IPS-18c (cell line): ENCODE data around the gene RANBP17.
A peak's percentile ranks its signal among the peaks of the same experiment; 100 is the strongest.
"Not testable (repeated sequence)": the region's sequence is repeated elsewhere in the genome, so short reads cannot be mapped to it uniquely, and the experiment has no call there.

Experiments
- H3K4me3 ChIP-seq: 2 replicates; pipeline ENCODE4 v1.7.0; 2013; ENCODE audit warnings: low read depth, mild to moderate bottlenecking, low read length, moderate library complexity; ENCODE audit not compliant: insufficient read depth
- H3K9me3 ChIP-seq: one replicate; pipeline ENCODE4 v1.6.1; 2013; ENCODE audit warnings: mild to moderate bottlenecking, low read length, moderate library complexity; ENCODE audit not compliant: control insufficient read depth, insufficient read depth

Gene RANBP17

GRCh38 chr5:170917113-170917512 lies 55.3 kb downstream of the RANBP17 start:
- H3K4me3 ChIP-seq = no peak overlapping the region

DNA sequence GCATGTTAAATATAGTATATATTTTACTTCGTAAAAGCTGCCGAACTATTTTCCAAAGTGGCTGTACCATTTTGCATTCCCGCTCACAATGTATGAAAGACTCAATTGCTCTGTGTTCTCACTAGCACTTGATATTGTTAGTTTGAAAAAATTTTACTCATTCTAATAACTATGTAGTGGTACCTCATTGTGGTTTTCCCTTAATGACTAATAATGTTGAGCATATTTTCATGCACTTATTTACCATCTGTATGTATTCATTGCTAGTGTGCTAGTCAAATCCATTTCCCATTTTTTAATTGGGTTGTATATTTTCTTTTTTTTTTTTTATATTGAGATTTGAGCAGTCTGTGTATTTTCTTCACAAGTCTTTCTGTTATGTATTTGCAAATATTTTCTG lies 58.4 kb downstream of the RANBP17 start:
- Histone ChIP-seq H3K9me3 (no peaks in the 10 kb centered on the region), H3K4me3 (no peak overlapping the region)

More at GRCh38 chr5:170917113-170917512, 55.3 kb downstream of the RANBP17 start:
- H3K9me3 ChIP-seq = no peaks in the 10 kb centered on the region

DNA sequence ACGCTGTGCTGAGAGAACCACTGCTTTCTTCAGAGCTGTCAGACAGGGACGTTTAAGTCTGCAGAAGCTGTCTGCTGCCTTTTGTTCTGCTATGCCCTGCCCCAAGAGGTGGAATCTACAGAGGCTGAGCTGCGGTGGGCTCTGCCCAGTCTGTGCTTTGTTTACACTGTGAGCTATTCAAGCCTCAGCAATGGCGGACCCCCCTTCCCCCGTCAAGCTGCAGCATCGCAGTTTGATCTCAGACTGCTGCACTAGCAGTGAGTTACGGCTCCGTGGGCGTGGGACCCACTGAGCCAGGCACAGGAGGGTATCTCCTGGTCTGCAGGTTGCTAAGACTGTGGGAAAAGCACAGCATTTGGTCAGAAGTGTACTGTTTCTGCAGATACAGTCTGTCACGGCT lies 60.5 kb downstream of the RANBP17 start:
- not testable (repeated sequence) for H3K4me3 ChIP-seq, H3K9me3 ChIP-seq

DNA sequence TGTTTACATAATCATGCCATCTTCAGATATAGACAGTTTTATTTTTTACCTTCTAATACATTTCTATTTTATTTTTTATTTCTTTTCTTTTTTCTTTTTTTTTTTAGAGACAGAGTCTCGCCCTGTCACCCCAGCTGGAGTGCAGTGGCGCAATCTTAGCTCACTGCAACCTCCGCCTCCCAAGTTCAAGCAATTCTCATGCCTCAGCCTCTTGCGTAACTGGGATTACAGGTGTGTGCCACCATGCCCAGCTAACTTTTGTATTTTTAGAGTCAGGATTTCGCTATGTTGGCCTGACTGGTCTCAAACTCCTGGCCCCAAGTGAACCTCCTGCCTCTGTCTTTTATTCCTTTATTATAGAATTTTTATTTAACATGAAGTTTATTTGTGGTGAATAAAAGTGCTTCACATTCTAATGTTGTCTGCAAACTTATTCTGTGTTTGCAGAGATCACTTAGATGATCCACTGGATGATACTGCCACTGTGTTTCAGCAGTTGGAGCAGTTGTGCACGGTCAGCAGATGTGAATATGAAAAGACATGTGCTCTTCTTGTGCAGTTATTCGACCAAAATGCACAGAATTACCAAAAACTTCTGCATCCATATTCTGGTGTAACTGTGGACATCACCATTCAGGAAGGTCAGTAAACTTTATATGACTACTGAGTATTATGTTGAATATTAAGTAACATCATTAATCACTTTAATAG lies 62.2 kb downstream of the RANBP17 start:
- H3K4me3 ChIP-seq = no peak overlapping the region
- no peaks in the 10 kb centered on the region for H3K9me3 ChIP-seq

DNA sequence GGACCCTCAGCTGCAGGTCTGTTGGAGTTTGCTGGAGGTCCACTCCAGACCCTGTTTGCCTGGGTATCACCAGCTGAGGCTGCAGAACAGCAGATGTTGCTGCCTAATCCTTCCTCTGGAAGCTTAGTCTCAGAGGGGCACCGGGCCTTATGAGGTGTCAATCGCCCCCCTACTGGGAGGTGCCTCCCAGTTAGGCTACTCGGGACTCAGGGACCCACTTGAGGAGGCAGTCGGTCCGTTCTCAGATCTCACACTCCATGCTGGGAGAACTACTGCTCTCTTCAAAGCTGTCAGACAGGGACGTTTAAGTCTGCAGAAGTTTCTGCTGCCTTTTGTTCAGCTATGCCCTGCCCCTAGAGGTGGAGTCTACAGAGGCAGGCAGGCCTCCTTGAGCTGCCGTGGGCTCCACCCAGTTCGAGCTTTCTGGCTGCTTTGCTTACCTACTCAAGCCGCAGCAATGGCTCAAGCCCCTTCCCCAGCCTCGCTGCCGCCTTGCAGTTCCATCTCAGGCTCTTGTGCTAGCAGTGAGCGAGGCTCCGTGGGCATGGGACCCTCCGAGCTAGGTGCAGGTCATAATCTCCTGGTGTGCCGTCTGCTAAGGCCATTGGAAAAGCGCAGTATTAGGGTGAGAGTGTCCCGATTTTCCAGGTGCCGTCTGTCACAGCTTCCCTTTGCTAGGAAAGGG lies 73.9 kb downstream of the RANBP17 start:
- peak overlapping the region; percentile 15; the same call in 1 of the 2 replicates for H3K4me3 ChIP-seq
- not testable (repeated sequence) for H3K9me3 ChIP-seq

DNA sequence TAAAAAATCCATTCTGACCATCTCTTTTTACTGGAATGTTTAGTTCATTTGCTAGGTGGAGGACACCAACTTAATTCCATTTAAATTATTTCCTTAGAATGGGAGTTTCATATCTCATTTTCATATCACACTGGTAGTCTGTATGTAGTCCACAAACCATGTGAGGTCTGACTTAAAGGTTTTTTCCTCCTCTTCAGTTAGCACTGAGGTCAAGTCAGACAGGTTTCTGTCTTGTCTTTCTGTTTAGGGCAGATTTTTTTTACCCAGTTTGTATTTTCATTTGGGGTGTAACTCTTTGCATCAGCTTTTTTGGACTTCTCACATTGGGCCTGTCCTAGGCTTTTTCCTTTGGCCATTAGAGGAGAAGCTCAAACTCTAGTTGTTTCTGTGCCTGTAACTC lies 75.3 kb downstream of the RANBP17 start:
- H3K4me3 ChIP-seq = no peak overlapping the region
- no peaks in the 10 kb centered on the region for H3K9me3 ChIP-seq

- Histone ChIP-seq H3K4me3 (no peak overlapping the region), H3K9me3 (no peaks in the 10 kb centered on the region)
Measured at GRCh38 chr5:170937914-170938313, 76.1 kb downstream of the RANBP17 start.

GRCh38 chr5:170939178-170939577 lies 77.4 kb downstream of the RANBP17 start:
- H3K4me3 ChIP-seq = no peak overlapping the region
- no peaks in the 10 kb centered on the region for H3K9me3 ChIP-seq

- H3K4me3 ChIP-seq = no peak overlapping the region
- H3K9me3 ChIP-seq = no peaks in the 10 kb centered on the region
Measured at GRCh38 chr5:170941788-170942187, 80.0 kb downstream of the RANBP17 start.

GRCh38 chr5:170945275-170945674 lies 83.5 kb downstream of the RANBP17 start:
- H3K4me3 ChIP-seq = no peak overlapping the region
- H3K9me3 ChIP-seq = no peaks in the 10 kb centered on the region

- Histone ChIP-seq H3K4me3 (no peak overlapping the region), H3K9me3 (no peaks in the 10 kb centered on the region)
Measured at GRCh38 chr5:170960567-170960966, 98.7 kb downstream of the RANBP17 start.

DNA sequence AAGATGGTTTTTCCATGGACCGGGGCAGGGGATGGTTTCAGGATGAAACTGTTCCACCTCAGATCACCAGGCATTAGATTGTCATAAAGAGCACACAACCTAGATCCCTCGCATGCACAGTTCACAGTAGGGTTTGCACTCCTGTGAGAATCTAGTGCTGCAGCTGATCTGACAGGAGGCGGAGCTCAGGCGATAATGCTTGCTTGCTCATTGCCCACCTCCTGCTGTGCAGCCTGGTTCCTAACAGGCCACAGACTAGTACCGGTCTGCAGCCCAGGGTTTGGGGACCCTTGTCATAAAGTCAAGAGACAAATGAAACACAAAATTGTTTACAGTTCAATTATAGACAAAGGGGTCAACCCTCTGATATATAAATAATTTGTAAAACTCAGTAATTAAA lies 101.7 kb downstream of the RANBP17 start:
- H3K4me3 ChIP-seq = no peak overlapping the region
- H3K9me3 ChIP-seq = no peaks in the 10 kb centered on the region

DNA sequence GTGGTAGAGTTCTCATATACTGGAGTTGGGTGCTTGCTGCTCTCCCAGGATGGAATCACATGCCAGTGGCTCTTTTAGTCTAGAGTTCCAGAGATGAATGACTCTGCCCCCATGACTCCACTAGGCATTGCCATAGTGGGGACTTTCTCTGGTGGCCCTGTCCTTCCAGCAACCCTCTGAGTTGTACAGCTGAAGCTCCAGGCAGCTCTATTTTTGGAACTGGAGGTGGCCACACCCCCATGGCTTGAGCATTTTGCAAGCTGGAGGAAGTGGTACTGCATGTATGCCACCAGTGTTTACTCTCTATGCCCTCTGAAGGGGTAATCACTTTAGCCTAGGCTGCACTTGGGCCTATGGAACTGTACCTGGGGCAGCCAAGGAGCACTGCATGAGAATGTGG lies 112.6 kb downstream of the RANBP17 start:
- Histone ChIP-seq H3K4me3 (no peak overlapping the region), H3K9me3 (no peaks in the 10 kb centered on the region)

- not testable (repeated sequence) for H3K4me3 ChIP-seq
Measured at GRCh38 chr5:170980261-170980660, 118.4 kb downstream of the RANBP17 start.

GRCh38 chr5:170985486-170985885 lies 123.7 kb downstream of the RANBP17 start:
- no peak overlapping the region for H3K4me3 ChIP-seq
- H3K9me3 ChIP-seq = peaks cover 6% of the 10 kb centered on the region

More at GRCh38 chr5:170980261-170980660, 118.4 kb downstream of the RANBP17 start:
- not testable (repeated sequence) for H3K9me3 ChIP-seq

DNA sequence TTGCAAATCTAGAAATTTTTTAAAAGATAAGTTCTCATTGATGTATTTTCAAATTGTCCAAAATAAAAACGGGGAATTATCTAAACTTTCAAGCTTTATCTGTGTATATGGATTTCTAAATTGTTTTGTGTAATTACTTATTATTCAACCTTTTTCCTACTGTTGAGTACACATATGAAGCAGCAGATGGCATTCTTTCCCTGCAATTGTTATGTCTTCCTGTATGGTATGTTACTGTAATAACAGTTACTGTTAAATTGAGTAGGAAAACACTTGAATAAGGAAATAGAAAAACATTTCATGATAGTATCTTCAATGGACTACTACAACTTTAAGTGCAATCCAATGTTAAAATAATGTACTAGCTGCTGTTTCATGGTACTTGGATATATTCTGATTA lies 124.8 kb downstream of the RANBP17 start:
- Histone ChIP-seq H3K9me3 (no peaks in the 10 kb centered on the region), H3K4me3 (no peak overlapping the region)

DNA sequence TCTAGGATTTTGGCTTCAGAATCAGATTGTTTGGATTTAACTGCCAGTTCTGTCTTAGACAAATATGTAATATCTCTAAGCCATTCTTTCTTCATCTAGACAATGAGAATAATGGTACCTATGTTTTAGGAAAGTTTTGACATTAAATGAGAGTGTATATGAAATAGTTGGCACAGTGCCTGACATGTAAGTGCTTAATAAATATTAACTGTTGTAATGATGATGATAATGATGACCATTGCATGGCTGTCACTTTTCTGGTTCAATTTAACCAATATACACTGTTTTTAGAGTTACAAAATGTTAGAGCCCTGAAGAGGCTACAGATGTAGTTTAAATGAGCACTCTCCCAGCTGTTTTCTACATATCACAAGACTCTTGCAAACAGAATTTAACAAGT lies 131.7 kb downstream of the RANBP17 start:
- Histone ChIP-seq H3K9me3 (no peaks in the 10 kb centered on the region), H3K4me3 (no peak overlapping the region)

DNA sequence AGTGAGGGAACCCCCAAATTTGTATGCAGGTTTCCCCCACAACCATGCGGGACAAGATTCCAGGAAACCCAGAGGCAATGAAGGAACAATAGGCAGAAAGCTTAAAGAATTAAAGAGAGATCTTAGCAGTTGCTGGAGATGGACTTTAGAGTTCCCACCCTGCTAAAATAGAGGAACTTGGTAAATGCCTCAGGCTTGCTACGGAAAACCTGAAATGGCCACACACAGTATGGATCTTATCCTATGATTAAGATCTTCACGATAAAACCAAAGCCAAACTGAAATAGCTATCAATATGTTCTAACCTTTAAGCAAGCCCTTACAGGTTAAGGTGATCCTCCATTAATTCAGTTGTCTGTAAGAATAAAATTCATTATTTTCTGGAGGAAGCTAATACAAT lies 148.3 kb downstream of the RANBP17 start:
- Histone ChIP-seq H3K9me3 (peaks cover 5% of the 10 kb centered on the region), H3K4me3 (no peak overlapping the region)
